Bronchial epithelial cell (primary cell): ENCODE data around the gene SLC6A1. TPM values are rescaled to one million over a fixed set of nuclear protein-coding genes. Genes with fewer than 3 reads are reported as not detected.
"Not testable (repeated sequence)": the region's sequence is repeated elsewhere in the genome, so short reads cannot be mapped to it uniquely, and the experiment has no call there.

Experiments
- DNase-seq: peaks from one replicate; pipeline ENCODE4 v3.0.0-alpha.2; 2010; ENCODE audit warnings: low read depth
- FAIRE-seq: peaks from 2 replicates; lab custom pipeline; 2011; peaks lifted over from hg19 to GRCh38; lab: Jason Lieb, UNC
- H3K27me3 ChIP-seq: 2 replicates; pipeline ENCODE4 v1.5.1; 2011; ENCODE audit warnings: low read length; ENCODE audit not compliant: control insufficient read depth, insufficient read depth
- H3K36me3 ChIP-seq: 2 replicates; pipeline ENCODE4 v1.5.1; 2011; ENCODE audit warnings: low read length; ENCODE audit not compliant: control insufficient read depth, insufficient read depth
- H3K4me3 ChIP-seq: 2 replicates; pipeline ENCODE4 v1.5.1; 2011; ENCODE audit warnings: mild to moderate bottlenecking, low read depth, low read length, control low read depth
- total RNA-seq: library from RNA; depleted of rRNA; stranded (reverse); fragments of >200 nt; gene quantifications from 2 replicates; pipeline ENCODE4 v1.2.1, GENCODE V29; 2014
- TF ChIP-seq, protein P1 (sequence below): IDR thresholded peaks from 2 replicates; pipeline ENCODE4 v1.5.1; 2011; ENCODE audit warnings: mild to moderate bottlenecking, moderate library complexity, low read length, control low read depth, inconsistent platforms; ENCODE audit not compliant: insufficient read depth, severe bottlenecking

SLC6A1 gene
- total RNA-seq, 1 donor from 2014 or later: not detected

DNA sequence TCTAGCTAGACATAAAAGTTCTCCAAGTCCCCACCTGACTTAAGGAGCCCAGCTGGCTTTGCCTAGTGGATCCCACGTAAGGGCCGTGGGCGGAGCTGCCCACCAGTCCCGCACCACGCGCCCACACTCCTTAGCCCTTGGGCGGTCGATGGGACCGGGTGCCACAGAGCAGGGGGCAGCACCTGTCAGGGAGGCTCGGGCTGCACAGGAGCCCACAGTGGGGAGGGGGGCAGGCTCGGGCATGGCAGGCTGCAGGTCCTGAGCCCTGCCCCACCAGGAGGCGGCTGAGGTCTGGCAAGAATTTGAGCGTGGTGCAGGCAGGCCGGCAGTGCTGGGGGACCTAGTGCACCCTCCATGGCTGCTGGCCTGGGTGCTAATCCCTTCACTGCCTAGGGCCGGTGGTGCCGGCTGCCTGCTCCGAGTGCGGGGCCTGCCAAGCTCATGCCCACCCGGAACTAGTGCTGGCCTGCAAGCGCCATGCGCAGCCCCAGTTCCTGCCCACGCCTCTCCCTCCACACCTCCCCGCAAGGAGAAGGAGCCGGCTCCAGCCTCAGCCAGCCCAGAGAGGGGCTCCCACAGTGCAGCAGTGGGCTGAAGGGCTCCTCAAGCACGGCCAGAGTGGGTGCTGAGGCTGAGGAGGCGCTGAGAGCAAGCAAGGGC is 78.7 kb downstream of the SLC6A1 start:
- Histone ChIP-seq H3K4me3 (no peak overlapping the region), H3K27me3 (no peaks in the 10 kb centered on the region), H3K36me3 (no peaks in the 10 kb centered on the region)
- DNase-seq (no peak), FAIRE-seq (no peak)
- TF ChIP-seq, protein P1, sequence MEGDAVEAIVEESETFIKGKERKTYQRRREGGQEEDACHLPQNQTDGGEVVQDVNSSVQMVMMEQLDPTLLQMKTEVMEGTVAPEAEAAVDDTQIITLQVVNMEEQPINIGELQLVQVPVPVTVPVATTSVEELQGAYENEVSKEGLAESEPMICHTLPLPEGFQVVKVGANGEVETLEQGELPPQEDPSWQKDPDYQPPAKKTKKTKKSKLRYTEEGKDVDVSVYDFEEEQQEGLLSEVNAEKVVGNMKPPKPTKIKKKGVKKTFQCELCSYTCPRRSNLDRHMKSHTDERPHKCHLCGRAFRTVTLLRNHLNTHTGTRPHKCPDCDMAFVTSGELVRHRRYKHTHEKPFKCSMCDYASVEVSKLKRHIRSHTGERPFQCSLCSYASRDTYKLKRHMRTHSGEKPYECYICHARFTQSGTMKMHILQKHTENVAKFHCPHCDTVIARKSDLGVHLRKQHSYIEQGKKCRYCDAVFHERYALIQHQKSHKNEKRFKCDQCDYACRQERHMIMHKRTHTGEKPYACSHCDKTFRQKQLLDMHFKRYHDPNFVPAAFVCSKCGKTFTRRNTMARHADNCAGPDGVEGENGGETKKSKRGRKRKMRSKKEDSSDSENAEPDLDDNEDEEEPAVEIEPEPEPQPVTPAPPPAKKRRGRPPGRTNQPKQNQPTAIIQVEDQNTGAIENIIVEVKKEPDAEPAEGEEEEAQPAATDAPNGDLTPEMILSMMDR: no peak

- H3K4me3 ChIP-seq: no peak overlapping the region
- H3K27me3 ChIP-seq: no peaks in the 10 kb centered on the region
- no peaks in the 10 kb centered on the region for H3K36me3 ChIP-seq
- TF ChIP-seq, protein P1: no peak
- no peak for DNase-seq
- no peak for FAIRE-seq
Observed at GRCh38 chr3:11072631-11073030, 80.1 kb downstream of the SLC6A1 start.

DNA sequence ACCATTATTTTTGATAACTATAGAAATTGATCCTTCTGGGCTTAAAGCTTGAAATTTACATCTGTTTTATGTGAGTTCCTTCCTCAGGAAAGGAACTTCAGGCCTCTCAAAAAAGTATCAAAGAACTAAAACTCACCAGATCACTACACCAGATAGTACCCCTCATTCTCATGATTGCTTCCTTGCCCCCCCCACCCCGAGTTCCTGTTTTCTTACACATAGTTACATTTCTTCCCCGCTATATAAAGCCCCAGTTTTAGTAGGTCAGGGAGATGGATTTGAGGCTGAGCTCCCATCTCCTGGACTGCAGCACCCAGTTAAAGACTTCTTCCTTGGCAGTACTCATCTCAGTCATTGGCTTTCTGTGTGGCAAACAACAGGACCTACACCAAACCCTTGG is 81.5 kb downstream of the SLC6A1 start:
- Histone ChIP-seq H3K4me3 (no peak overlapping the region), H3K36me3 (no peaks in the 10 kb centered on the region), H3K27me3 (no peaks in the 10 kb centered on the region)
- DNase-seq: no peak
- no peak for FAIRE-seq
- TF ChIP-seq, protein P1: no peak

GRCh38 chr3:11074451-11074850 is 81.9 kb downstream of the SLC6A1 start:
- DNase-seq (no peak), FAIRE-seq (no peak)
- Histone ChIP-seq H3K4me3 (no peak overlapping the region), H3K27me3 (no peaks in the 10 kb centered on the region), H3K36me3 (no peaks in the 10 kb centered on the region)
- TF ChIP-seq, protein P1: no peak

- not testable (repeated sequence) for FAIRE-seq, H3K27me3 ChIP-seq, H3K36me3 ChIP-seq, H3K4me3 ChIP-seq, DNase-seq
Observed at GRCh38 chr3:11075122-11075521, 82.6 kb downstream of the SLC6A1 start.

- H3K27me3 ChIP-seq: no peaks in the 10 kb centered on the region
- H3K4me3 ChIP-seq: no peak overlapping the region
- DNase-seq (no peak), FAIRE-seq (no peak)
- no peaks in the 10 kb centered on the region for H3K36me3 ChIP-seq
- TF ChIP-seq, protein P1: no peak
Observed at GRCh38 chr3:11076711-11077110, 84.2 kb downstream of the SLC6A1 start.
